ENCODE results near the gene PIGW. TPM values are rescaled to one million over a fixed set of nuclear protein-coding genes. Genes with fewer than 3 reads are reported as not detected.

The PIGW gene
- total and polyA plus RNA-seq, 2 of the 8 experiments (the other 6 are each of a cell fraction or from before 2014, with no cell fraction given), result 12.1 to 28.9 TPM

- no peak for DNase-seq (ENCODE audit: low read depth in 1 of 2, low spot score in 2 of 2)
- H2BK12ac ChIP-seq (ENCODE audit: low read depth, low read length), result no peak overlapping the region
- no peak overlapping the region for H4K91ac ChIP-seq (replicated peaks; ENCODE audit: insufficient read length, low read length)
- no peak overlapping the region for H4K5ac ChIP-seq (ENCODE audit: insufficient read length, low read depth, low read length)
- H2AFZ ChIP-seq (ENCODE audit: low read length), result no peak overlapping the region
- H3K4me1 ChIP-seq (replicated peaks in 1 of 4; ENCODE audit: control insufficient read depth in 3 of 4, insufficient read depth in 4 of 4, low read length in 3 of 4), result peaks cover 3 to 6% (median 5%) of the 10 kb centered on the region in 4 experiments; a peak in 4 of 7 replicates
- no peaks in the 10 kb centered on the region for H3K27me3 ChIP-seq (replicated peaks in 1 of 4; ENCODE audit: control insufficient read depth in 3 of 4, extremely low read depth in 1 of 4, insufficient read depth in 3 of 4, low read length in 3 of 4)
- H3K4me3 ChIP-seq (ENCODE audit: extremely low read depth in 1 of 4, insufficient read depth in 2 of 4, low read depth in 3 of 4, low read length in 4 of 4), result no peak overlapping the region
- no peak overlapping the region for H3K56ac ChIP-seq (replicated peaks; ENCODE audit: insufficient read length, low read depth, low read length)
- no peak overlapping the region for H3K18ac ChIP-seq (ENCODE audit: extremely low read depth, low read length)
- H3K4ac ChIP-seq (replicated peaks; ENCODE audit: insufficient read length, low read depth, low read length), result no peak overlapping the region
- ChIA-PET POLR2A (ENCODE audit: partially characterized antibody) (interaction anchor here (0.8 to 7.7 kb wide), 6 partner anchors 8 to 28 kb away, joined by 4 to 89 read pairs (median 8); no protein-coding TSS in a partner anchor), CTCF (ENCODE audit: partially characterized antibody) (interaction anchor here (0.6 kb wide), 1 partner anchor 644 kb away, joined by 4 read pairs; no protein-coding TSS in a partner anchor)
- peaks cover 60 to 84% (median 77%) of the 10 kb centered on the region in 4 experiments for H3K36me3 ChIP-seq (ENCODE audit: control insufficient read depth in 2 of 4, insufficient read depth in 4 of 4, low read length in 3 of 4)
- H2BK120ac ChIP-seq (replicated peaks; ENCODE audit: low read depth, low read length), result no peak overlapping the region
- H2AK5ac ChIP-seq (ENCODE audit: low read depth, low read length), result no peak overlapping the region
- H4K20me1 ChIP-seq (replicated peaks in 1 of 2; ENCODE audit: control insufficient read depth in 1 of 2, insufficient read depth in 2 of 2, low read length in 2 of 2), result peaks cover 6 to 8% of the 10 kb centered on the region in 2 experiments
- no peak overlapping the region for H2BK5ac ChIP-seq (ENCODE audit: low read depth, low read length)
- FAIRE-seq, result no peak
- no peak overlapping the region for H4K8ac ChIP-seq (ENCODE audit: extremely low read depth, insufficient read depth, low read length)
- H3K23ac ChIP-seq (ENCODE audit: insufficient read length), result no peak overlapping the region
- H3K14ac ChIP-seq (ENCODE audit: insufficient read length), result no peak overlapping the region
- H3K27ac ChIP-seq (ENCODE audit: low read depth, low read length), result no peak overlapping the region
- H3K9me3 ChIP-seq (ENCODE audit: insufficient read depth in 2 of 2, low read depth in 1 of 2, low read length in 1 of 2), result no peaks in the 10 kb centered on the region
- peaks cover 6% of the 10 kb centered on the region; the same call in 1 of the 2 replicates for H3K79me1 ChIP-seq (ENCODE audit: low read depth, low read length)
- no peak overlapping the region for H3K4me2 ChIP-seq (ENCODE audit: insufficient read depth in 1 of 2, low read depth in 2 of 2, low read length in 2 of 2)
- H3K23me2 ChIP-seq (ENCODE audit: low read depth, low read length), result peaks cover 5% of the 10 kb centered on the region
- no peak overlapping the region for H2BK20ac ChIP-seq (ENCODE audit: low read length)
- TF ChIP-seq SP2 (IDR thresholded peaks at IDR 0.05; ENCODE audit: low read length) (no peak), SIRT6 (IDR thresholded peaks at IDR 0.05; ENCODE audit: low read length) (no peak), ASH2L (IDR thresholded peaks at IDR 0.05; ENCODE audit: low read length) (no peak), SIN3A (conservative IDR thresholded peaks at IDR 0.05 in 1 of 2, IDR thresholded peaks at IDR 0.05 in 1 of 2; ENCODE audit: low read depth in 1 of 2, low read length in 2 of 2) (no peak)
- no peak overlapping the region for H3K9ac ChIP-seq (replicated peaks in 1 of 4; ENCODE audit: extremely low read depth in 1 of 4, low read depth in 3 of 4, low read length in 3 of 4)
- H2BK15ac ChIP-seq (ENCODE audit: low read length), result no peak overlapping the region
- peaks cover 0 to 28% of the 10 kb centered on the region in 2 experiments; a peak in 3 of 4 replicates for H3K79me2 ChIP-seq (ENCODE audit: control insufficient read depth in 1 of 2, insufficient read depth in 2 of 2, low read length in 2 of 2)
These were observed 5.7 kb upstream of the PIGW start for GRCh38 chr17:36529121-36529520.

Data from H1 (cell line).